Muscle layer of duodenum (tissue), 2 donors: ENCODE data around the gene GHITM.
"Not testable (repeated sequence)": the region's sequence is repeated elsewhere in the genome, so short reads cannot be mapped to it uniquely, and the experiment has no call there.

Experiments
- H3K27ac ChIP-seq: one replicate; pipeline ENCODE4 v1.7.0; 2013; ENCODE audit warnings: mild to moderate bottlenecking, low read length
- H3K27me3 ChIP-seq: one replicate; pipeline ENCODE4 v1.7.0; 2013; ENCODE audit warnings: low read depth, mild to moderate bottlenecking, control low read depth, low read length
- H3K36me3 ChIP-seq, 2 donors: one replicate each; pipeline ENCODE4 v1.7.0; 2013; ENCODE audit warnings: low read length in 2 of 2, control low read depth in 1 of 2, mild to moderate bottlenecking in 1 of 2; ENCODE audit not compliant: insufficient read depth in 2 of 2, control insufficient read depth in 1 of 2
- H3K4me1 ChIP-seq, 2 donors: one replicate each; pipeline ENCODE4 v1.7.0; 2013; ENCODE audit warnings: low read length in 2 of 2, mild to moderate bottlenecking in 2 of 2, control low read depth in 1 of 2, moderate library complexity in 1 of 2; ENCODE audit not compliant: insufficient read depth in 2 of 2, control insufficient read depth in 1 of 2
- H3K4me3 ChIP-seq, 2 donors: one replicate each; pipeline ENCODE4 v1.7.0; 2013; ENCODE audit warnings: low read length in 2 of 2, low read depth in 1 of 2, mild to moderate bottlenecking in 1 of 2
- H3K9me3 ChIP-seq, 2 donors: one replicate each; pipeline ENCODE4 v1.7.0; 2013; ENCODE audit warnings: low read length in 2 of 2, control low read depth in 1 of 2, mild to moderate bottlenecking in 1 of 2; ENCODE audit not compliant: control insufficient read depth in 1 of 2
- donor health status: healthy.

GHITM gene, protein sequence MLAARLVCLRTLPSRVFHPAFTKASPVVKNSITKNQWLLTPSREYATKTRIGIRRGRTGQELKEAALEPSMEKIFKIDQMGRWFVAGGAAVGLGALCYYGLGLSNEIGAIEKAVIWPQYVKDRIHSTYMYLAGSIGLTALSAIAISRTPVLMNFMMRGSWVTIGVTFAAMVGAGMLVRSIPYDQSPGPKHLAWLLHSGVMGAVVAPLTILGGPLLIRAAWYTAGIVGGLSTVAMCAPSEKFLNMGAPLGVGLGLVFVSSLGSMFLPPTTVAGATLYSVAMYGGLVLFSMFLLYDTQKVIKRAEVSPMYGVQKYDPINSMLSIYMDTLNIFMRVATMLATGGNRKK

DNA sequence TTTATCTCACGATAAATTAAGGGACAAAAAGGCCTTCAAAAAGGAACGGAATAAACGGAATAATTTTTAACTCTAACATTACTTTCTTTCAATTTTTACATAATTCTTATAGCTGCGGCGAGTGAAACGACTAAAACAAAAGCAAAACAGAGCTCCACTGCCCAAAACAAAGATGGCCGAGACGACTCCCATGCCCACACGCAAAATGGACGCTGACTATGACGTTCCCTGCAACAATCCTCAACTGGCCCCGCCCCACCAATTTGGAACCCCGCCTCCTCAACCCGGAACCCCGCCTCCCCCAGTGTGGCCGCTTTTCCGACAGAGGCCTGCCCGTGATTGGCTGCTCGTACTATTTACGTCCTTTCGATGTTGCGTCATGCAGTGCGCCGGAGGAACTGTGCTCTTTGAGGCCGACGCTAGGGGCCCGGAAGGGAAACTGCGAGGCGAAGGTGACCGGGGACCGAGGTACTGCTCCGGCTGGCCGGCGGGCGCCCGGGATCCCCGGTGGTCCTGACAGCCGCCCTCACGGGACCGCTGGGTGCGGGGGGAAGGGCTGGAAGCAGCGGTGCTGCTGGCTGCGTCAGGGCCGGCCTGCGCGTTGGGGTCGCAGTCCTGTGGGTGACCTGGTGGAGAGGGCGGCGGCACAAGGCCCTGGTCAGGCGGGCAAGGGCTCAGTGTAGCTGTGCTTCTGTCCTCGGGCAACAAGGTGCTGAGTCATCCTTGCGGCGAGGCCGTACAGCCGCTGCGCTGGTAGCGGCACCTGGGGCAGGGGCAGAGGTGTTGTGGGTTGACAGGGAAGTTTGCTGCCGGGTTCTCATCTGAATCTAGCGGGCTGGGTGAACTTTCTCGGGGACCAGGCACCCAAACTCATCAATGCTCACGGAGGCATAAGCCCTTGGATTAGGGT, at the start of gene GHITM:
Gene GHITM (plus strand): TSS at position 384 of the 910 bp plus-strand sequence. CDS start 1,992 bp downstream, outside the sequence.
- Histone ChIP-seq H3K36me3 (peaks cover 18 to 26% of the 10 kb centered on the region in 2 donors), H3K27me3 (no peaks in the 10 kb centered on the region), H3K4me1 (peaks cover 12 to 15% of the 10 kb centered on the region in 2 donors), H3K27ac (peak within 1 kb of the TSS; percentile 95), H3K4me3 (peak within 1 kb of the TSS; percentile 85 to 99), H3K9me3 (no peaks in the 10 kb centered on the region)

DNA sequence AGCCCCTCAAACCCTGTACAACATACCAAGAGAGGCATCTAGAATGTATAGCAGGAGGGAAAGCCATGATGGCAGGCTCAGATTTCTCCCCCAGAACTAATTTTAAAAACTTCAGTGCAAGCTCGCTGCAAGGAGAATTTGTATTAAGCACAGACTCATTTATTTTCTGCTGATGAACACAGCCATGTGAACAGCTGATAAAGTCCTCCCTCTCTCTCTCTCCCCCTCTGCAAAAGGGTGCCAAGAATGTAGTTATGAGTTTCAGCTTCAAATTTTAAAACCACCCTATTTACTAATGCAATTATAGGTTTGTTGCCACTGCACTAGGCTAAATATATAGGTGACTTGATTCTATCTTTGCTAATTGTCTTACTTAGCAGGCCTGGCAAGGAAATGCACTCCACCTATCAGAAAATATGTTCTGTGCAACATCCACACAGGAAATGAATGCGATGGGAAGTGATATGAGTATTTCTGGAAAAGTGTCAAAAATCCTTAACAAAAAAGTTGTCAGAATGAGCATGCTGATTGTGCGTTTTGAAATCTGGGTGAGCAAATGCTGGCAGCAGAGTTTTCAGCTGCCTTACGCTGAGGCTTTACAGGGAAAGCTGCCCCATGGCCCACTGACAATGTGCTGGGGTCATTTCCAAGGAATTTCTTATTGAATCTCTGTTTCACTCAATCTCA, 43.4 kb upstream of the GHITM start:
- H3K9me3 ChIP-seq = no peaks in the 10 kb centered on the region
- H3K27ac ChIP-seq = no peak overlapping the region
- peaks cover 0 to 9% of the 10 kb centered on the region in 2 donors for H3K4me1 ChIP-seq
- no peaks in the 10 kb centered on the region for H3K27me3 ChIP-seq
- H3K4me3 ChIP-seq = no peak overlapping the region
- no peaks in the 10 kb centered on the region for H3K36me3 ChIP-seq

DNA sequence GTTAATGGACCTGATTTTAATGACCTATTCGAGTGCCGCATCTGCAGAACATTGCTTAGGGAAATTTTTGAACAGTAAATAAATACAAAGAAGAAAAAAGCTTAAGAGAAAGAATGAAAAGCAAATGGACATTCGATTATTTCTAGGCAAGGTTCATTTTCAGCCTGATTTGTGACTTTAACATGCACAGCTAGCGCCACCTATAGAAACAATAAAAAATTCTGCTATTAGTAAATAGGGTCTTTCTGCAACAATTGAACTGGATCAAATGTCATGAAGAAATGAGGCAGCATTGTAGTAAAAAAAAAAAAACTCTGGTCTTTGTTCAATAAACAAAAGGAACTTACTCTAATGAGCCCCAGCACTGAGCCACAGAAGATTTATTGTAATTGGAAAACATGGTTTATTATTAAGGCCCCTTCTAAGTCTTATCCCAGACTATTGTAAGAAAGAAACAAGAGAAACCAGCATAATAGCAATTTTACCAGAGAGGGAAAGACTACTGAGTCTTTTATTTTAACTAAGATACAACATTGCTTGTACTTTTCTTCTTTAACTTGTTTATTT, 41.4 kb upstream of the GHITM start:
- H3K27ac ChIP-seq = no peak overlapping the region
- H3K4me1 ChIP-seq = peaks cover 0 to 9% of the 10 kb centered on the region in 2 donors
- H3K9me3 ChIP-seq = no peaks in the 10 kb centered on the region
- no peaks in the 10 kb centered on the region for H3K27me3 ChIP-seq
- no peaks in the 10 kb centered on the region for H3K36me3 ChIP-seq
- H3K4me3 ChIP-seq = no peak overlapping the region

DNA sequence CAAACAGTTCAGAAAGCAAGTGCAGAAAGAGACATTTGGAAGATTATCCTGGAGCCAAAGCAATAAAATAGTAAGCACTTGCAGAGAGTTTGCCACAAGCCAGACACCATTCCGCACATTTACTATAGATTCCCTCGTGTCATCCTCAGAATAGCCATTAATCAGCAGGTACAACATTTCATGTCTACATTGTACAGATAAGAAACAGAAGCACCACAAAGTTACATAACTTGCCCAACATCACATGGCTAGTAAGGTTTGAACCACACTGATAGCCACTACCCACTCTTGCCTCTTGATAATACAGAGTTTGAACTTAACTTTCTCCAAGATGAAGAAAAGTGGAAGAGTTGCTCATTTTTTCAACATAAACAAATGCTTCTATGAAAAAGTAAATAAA, 40.6 kb upstream of the GHITM start:
- Histone ChIP-seq H3K27ac (no peak overlapping the region), H3K4me1 (peaks cover 0 to 9% of the 10 kb centered on the region in 2 donors), H3K27me3 (no peaks in the 10 kb centered on the region), H3K4me3 (no peak overlapping the region), H3K9me3 (no peaks in the 10 kb centered on the region), H3K36me3 (no peaks in the 10 kb centered on the region)

DNA sequence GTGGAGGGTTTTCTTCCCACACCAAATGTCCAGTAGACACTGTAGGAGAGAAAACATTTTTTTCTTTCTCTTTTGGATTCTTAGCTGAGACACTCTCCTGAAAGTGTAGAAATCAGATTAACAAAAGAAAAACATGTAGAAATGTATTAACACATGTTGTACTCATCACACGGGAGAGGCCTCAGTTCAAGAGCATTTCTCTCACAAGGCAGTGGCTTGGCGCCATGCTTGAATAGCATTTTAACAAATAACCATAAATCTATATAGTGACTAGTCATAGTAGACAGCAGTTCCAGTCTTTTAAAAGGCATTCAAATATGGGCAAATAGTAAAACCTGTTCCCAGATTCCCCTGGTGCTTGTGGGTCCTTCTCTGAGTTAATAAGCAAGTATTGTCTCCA, 38.3 kb upstream of the GHITM start:
- Histone ChIP-seq H3K4me3 (no peak overlapping the region), H3K9me3 (no peaks in the 10 kb centered on the region), H3K4me1 (peaks cover 0 to 4% of the 10 kb centered on the region in 2 donors), H3K27me3 (no peaks in the 10 kb centered on the region), H3K36me3 (no peaks in the 10 kb centered on the region), H3K27ac (no peak overlapping the region)

DNA sequence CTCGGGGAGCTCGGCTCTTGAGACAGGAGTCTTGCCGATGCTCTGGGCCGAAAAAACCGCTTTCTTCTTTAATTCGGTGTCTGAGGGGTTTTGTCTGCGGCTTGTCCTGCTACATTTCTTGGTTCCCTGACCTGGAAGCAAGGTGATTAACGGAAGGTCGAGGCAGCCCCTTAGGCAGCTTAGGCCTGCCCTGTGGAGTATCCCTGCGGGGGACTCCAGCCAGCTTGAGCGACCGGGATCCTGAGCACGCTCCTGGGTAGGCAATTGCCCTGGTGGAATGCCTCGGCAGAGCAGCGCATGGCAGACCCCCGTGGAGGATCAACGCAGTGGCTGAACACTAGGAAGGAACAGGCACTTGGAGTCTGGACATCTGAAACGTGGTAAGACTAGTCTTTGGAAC, 30.5 kb upstream of the GHITM start:
- Histone ChIP-seq H3K4me3 (no peak overlapping the region), H3K27ac (no peak overlapping the region), H3K4me1 (no peaks in the 10 kb centered on the region), H3K27me3 (no peaks in the 10 kb centered on the region), H3K9me3 (no peaks in the 10 kb centered on the region), H3K36me3 (no peaks in the 10 kb centered on the region)

DNA sequence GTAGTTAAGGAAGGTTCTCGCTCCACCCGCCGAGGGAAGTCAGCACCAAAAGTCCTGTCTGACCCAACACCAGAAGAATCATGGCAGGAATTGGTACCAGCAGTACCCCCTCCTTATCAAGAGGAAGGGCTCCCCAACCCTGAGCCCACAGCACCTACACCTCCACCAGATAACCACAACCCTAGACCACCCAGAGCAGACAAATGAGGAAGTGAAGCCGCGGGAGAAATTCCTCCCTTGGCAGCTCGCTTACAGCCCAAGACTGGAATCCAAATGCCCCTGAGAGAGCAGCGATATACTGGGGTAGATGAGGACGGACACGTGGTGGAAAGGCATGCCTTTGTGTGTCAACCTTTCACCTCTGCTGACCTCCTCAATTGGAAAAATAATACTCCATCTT, 29.5 kb upstream of the GHITM start:
- H3K27me3 ChIP-seq, H3K4me3 ChIP-seq, H3K36me3 ChIP-seq, H3K27ac ChIP-seq, H3K9me3 ChIP-seq, H3K4me1 ChIP-seq: not testable (repeated sequence)

DNA sequence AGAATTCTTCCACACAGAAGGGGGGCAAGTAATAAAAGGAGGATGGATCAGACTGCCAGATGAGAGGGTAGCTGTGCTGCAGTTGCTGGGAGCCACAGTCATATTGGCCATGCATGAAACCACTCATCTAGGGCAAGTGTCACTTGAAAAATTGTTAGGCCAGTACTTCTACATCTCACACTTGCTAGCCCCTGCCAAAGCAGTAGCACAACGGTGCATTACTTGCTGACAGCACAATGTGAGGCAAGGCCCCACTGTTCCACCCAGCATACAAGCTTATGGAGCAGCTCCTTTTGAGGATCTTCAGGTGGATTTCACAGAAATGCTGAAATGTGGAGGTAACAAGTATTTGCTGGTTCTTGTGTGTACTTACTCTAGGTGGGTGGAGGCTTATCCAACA, 25.8 kb upstream of the GHITM start:
- H3K4me3 ChIP-seq, H3K27me3 ChIP-seq, H3K9me3 ChIP-seq, H3K36me3 ChIP-seq, H3K27ac ChIP-seq, H3K4me1 ChIP-seq: not testable (repeated sequence)

DNA sequence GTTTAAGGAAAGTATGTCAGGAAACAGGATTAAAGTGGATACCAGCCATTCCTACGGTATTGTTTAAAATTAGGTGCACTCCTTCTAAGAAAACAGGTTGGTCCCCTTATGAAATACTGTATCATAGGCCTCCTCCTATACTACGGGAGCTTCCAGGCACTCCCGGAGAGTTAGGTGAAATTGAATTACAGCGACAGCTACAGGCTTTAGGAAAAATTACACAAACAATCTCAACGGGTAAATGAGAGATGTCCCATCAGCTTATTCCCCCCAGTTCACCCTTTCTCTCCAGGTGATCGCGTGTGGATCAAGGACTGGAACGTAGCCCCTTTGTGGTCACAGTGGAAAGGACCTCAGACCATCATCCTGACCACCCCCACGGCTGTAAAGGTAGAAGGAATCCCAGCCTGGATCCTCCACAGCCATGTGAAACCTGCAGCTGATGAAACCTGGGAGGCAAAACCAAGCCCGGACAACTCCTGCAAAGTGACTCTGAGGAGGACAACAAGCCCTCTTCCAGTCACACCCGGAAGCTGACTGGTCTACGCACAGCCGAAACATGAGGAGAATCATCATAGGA, 25.1 kb upstream of the GHITM start:
- H3K4me3 ChIP-seq = no peak overlapping the region

DNA sequence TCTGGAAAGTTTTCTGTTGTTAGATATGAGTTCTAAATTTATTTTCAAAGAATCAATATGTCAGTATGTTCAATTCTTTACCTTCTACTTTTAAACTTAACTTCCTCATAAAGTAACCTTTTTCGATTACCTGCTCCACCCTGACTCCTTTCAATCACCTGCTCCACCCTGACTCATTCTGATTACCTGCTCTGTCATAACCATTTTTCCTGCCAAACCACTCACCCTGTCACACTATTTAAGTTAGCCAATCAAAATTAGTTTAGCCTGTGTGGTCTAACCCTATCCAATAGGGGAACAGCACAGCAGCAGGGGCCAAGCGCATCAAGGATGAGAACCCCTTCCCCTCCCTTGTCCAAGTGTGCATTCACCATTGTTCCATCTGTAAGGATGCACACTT, 22.1 kb upstream of the GHITM start:
- not testable (repeated sequence) for H3K9me3 ChIP-seq, H3K4me3 ChIP-seq, H3K36me3 ChIP-seq, H3K27ac ChIP-seq, H3K27me3 ChIP-seq, H3K4me1 ChIP-seq

More for the DNA sequence above, 25.1 kb upstream of the GHITM start:
- H3K9me3 ChIP-seq = no peaks in the 10 kb centered on the region
- H3K36me3 ChIP-seq = no peaks in the 10 kb centered on the region
- H3K27ac ChIP-seq = no peak overlapping the region
- H3K27me3 ChIP-seq = no peaks in the 10 kb centered on the region
- no peaks in the 10 kb centered on the region for H3K4me1 ChIP-seq
